Neuronal stem cell (in vitro differentiated cells): ENCODE measurements around the gene PPY.

Experiments
- DNase-seq: peaks from one replicate; pipeline ENCODE4 v3.0.0-alpha.2; 2013; ENCODE audit warnings: low spot score
- H2AFZ ChIP-seq: one replicate; pipeline ENCODE4 v1.6.1; 2013; ENCODE audit warnings: mild to moderate bottlenecking, low read length, inconsistent platforms
- H2AK5ac ChIP-seq: 2 replicates; pipeline ENCODE4 v1.6.1; 2013; ENCODE audit warnings: low read depth, mild to moderate bottlenecking, inconsistent platforms, low read length, moderate library complexity, mixed read lengths
- H2BK120ac ChIP-seq: 2 replicates; pipeline ENCODE4 v1.6.1; 2013; ENCODE audit warnings: low read depth, mild to moderate bottlenecking, inconsistent platforms, low read length, moderate library complexity, mixed read lengths
- H2BK12ac ChIP-seq: one replicate; pipeline ENCODE4 v1.6.1; 2013; ENCODE audit warnings: low read length, inconsistent platforms
- H2BK15ac ChIP-seq: 2 replicates; pipeline ENCODE4 v1.6.1; 2013; ENCODE audit warnings: mild to moderate bottlenecking, low read length, inconsistent platforms, mixed read lengths
- H2BK5ac ChIP-seq: one replicate; pipeline ENCODE4 v1.6.1; 2013; ENCODE audit warnings: inconsistent platforms, mild to moderate bottlenecking, low read length, moderate library complexity
- H3K14ac ChIP-seq: one replicate; pipeline ENCODE4 v1.6.1; 2013; ENCODE audit warnings: low read length, inconsistent platforms
- H3K18ac ChIP-seq: 2 replicates; pipeline ENCODE4 v1.6.1; 2013; ENCODE audit warnings: low read length, inconsistent platforms
- H3K23ac ChIP-seq: 2 replicates; pipeline ENCODE4 v1.6.1; 2013; ENCODE audit warnings: low read depth, mild to moderate bottlenecking, mixed read lengths, low read length, inconsistent platforms; ENCODE audit not compliant: poor library complexity
- H3K27ac ChIP-seq: replicated peaks from 3 replicates; pipeline ENCODE4 v1.5.1; 2013; ENCODE audit warnings: low read length, inconsistent platforms
- H3K27me3 ChIP-seq, 3 experiments: 2 replicates each; pipeline ENCODE4 v1.6.1; 2013; ENCODE audit warnings: low read length in 3 of 3, mild to moderate bottlenecking in 2 of 3, inconsistent platforms in 1 of 3, low read depth in 1 of 3, mixed read lengths in 1 of 3, moderate library complexity in 1 of 3; ENCODE audit not compliant: control insufficient read depth in 3 of 3, insufficient read depth in 3 of 3
- H3K36me3 ChIP-seq, 2 donors: replicated peaks in 1 of 2; 2 replicates each; pipeline ENCODE4 v1.6.1; 2013; ENCODE audit warnings: low read length in 2 of 2; ENCODE audit not compliant: control insufficient read depth in 2 of 2, insufficient read depth in 2 of 2
- H3K4ac ChIP-seq: 2 replicates; pipeline ENCODE4 v1.6.1; 2013; ENCODE audit warnings: inconsistent platforms, mild to moderate bottlenecking, low read length, moderate library complexity
- H3K4me1 ChIP-seq, 2 donors: 1 replicate in 1 of 2; 2 replicates in 1 of 2; pipeline ENCODE4 v1.6.1; 2013; ENCODE audit warnings: low read length in 2 of 2, low read depth in 1 of 2; ENCODE audit not compliant: control insufficient read depth in 2 of 2, insufficient read depth in 1 of 2
- H3K4me2 ChIP-seq: one replicate; pipeline ENCODE4 v1.6.1; 2013; ENCODE audit warnings: mild to moderate bottlenecking, low read length, inconsistent platforms; ENCODE audit not compliant: insufficient read depth, poor library complexity, severe bottlenecking
- H3K4me3 ChIP-seq, 2 donors: 2 replicates each; pipeline ENCODE4 v1.5.1; 2013; ENCODE audit warnings: low read length in 2 of 2, mild to moderate bottlenecking in 2 of 2, inconsistent platforms in 1 of 2, moderate library complexity in 1 of 2
- H3K79me1 ChIP-seq: one replicate; pipeline ENCODE4 v1.6.1; 2013; ENCODE audit warnings: low read depth, mild to moderate bottlenecking, inconsistent platforms, low read length, moderate library complexity
- H3K9ac ChIP-seq: one replicate; pipeline ENCODE4 v1.6.1; 2013; ENCODE audit warnings: mild to moderate bottlenecking, low read depth, low read length, inconsistent platforms; ENCODE audit not compliant: poor library complexity
- H3K9me3 ChIP-seq, 2 donors: replicated peaks in 1 of 2; 2 replicates each; pipeline versions ENCODE3 to v1.6.1; 2013; ENCODE audit warnings: low read length in 2 of 2, mild to moderate bottlenecking in 2 of 2, inconsistent platforms in 1 of 2, low read depth in 1 of 2, mixed read lengths in 1 of 2, moderate library complexity in 1 of 2; ENCODE audit not compliant: control insufficient read depth in 2 of 2, insufficient read depth in 1 of 2
- H4K8ac ChIP-seq: one replicate; pipeline ENCODE4 v1.6.1; 2013; ENCODE audit warnings: low read depth, mild to moderate bottlenecking, inconsistent platforms, low read length, moderate library complexity
- H4K91ac ChIP-seq: one replicate; pipeline ENCODE4 v1.6.1; 2013; ENCODE audit warnings: low read length, low read depth, mild to moderate bottlenecking, inconsistent platforms; ENCODE audit not compliant: poor library complexity
- WGBS, 2 donors: extraction: QIAGEN DNeasy Blood & Tissue Kit; methylation state at CpG; one replicate each; pipeline ENCODE4 v1.1.7; 2013; ENCODE audit warnings: missing lambda C conversion rate in 2 of 2, mixed read lengths in 1 of 2; ENCODE audit not compliant: insufficient read length in 2 of 2, insufficient replicate concordance in 1 of 2; ENCODE audit errors: extremely low coverage in 2 of 2; 5-methylcytosine and 5-hydroxymethylcytosine counted together

PPY gene

GRCh38 chr17:43892647-43892952 lies 49.7 kb downstream of the PPY start:
- Histone ChIP-seq H3K14ac (no peak overlapping the region), H3K27me3 (no peaks in the 10 kb centered on the region), H3K27ac (no peak overlapping the region), H3K36me3 (peaks cover 0 to 8% of the 10 kb centered on the region in 2 donors), H3K4me1 (peaks cover 0 to 5% of the 10 kb centered on the region in 2 donors), H2AFZ (no peak overlapping the region), H3K4me2 (no peak overlapping the region), H2BK5ac (no peak overlapping the region), H3K9me3 (no peaks in the 10 kb centered on the region), H2BK12ac (no peak overlapping the region), H2AK5ac (no peak overlapping the region), H4K8ac (no peak overlapping the region), H4K91ac (no peak overlapping the region), H3K23ac (no peak overlapping the region), H3K4me3 (no peak overlapping the region), H3K18ac (no peak overlapping the region), H3K79me1 (peaks cover 2% of the 10 kb centered on the region), H2BK15ac (no peak overlapping the region), H2BK120ac (no peak overlapping the region), H3K4ac (no peak overlapping the region), H3K9ac (no peak overlapping the region)
- DNase-seq: no peak
- WGBS, 2 donors: no CpG with 5 or more reads among the region's 4 CpGs

- no peak overlapping the region for H3K9ac ChIP-seq
- H3K18ac ChIP-seq: no peak overlapping the region
- H3K4ac ChIP-seq: no peak overlapping the region
- H3K79me1 ChIP-seq: peaks cover 2% of the 10 kb centered on the region
- no peak for DNase-seq
- no CpG with 5 or more reads among the region's 5 CpGs for WGBS, 2 donors
- H4K91ac ChIP-seq: no peak overlapping the region
- no peak overlapping the region for H2BK12ac ChIP-seq
- no peak overlapping the region for H3K23ac ChIP-seq
- no peaks in the 10 kb centered on the region for H3K27me3 ChIP-seq
- H2BK120ac ChIP-seq: no peak overlapping the region
- no peak overlapping the region for H2BK5ac ChIP-seq
- no peak overlapping the region for H3K14ac ChIP-seq
- no peak overlapping the region for H3K4me2 ChIP-seq
- no peak overlapping the region for H4K8ac ChIP-seq
- H2AK5ac ChIP-seq: no peak overlapping the region
- H3K4me3 ChIP-seq: no peak overlapping the region
- H3K36me3 ChIP-seq: peaks cover 0 to 6% of the 10 kb centered on the region in 2 donors
- H2AFZ ChIP-seq: no peak overlapping the region
- peaks cover 0 to 5% of the 10 kb centered on the region in 2 donors for H3K4me1 ChIP-seq
- H3K27ac ChIP-seq: no peak overlapping the region
- no peaks in the 10 kb centered on the region for H3K9me3 ChIP-seq
- no peak overlapping the region for H2BK15ac ChIP-seq
Observed at GRCh38 chr17:43891851-43892646, 50.2 kb downstream of the PPY start.
